GM21529 (cell line): ENCODE measurements around the gene SLC22A23.

ENCODE experiments used
- ATAC-seq: cut with Tn5 transposase; IDR thresholded peaks from one replicate; pipeline ENCODE4 v1.9.1; 2021; ENCODE audit not compliant: unreplicated experiment

Gene SLC22A23

GRCh38 chr6:3456898-3457709, at the start of gene SLC22A23:
TSS of gene SLC22A23 (minus strand) at chr6:3457050. CDS start at chr6:3456559, 491 bp downstream.
- ATAC-seq = peak; percentile 60

- ATAC-seq = no peak
Observed at GRCh38 chr6:3506200-3506599, 49.4 kb upstream of the SLC22A23 start.

GRCh38 chr6:3504938-3505805, 48.3 kb upstream of the SLC22A23 start:
- ATAC-seq = no peak

GRCh38 chr6:3504354-3504753, 47.5 kb upstream of the SLC22A23 start:
- no peak for ATAC-seq

GRCh38 chr6:3501826-3502500, 45.1 kb upstream of the SLC22A23 start:
- ATAC-seq = no peak

GRCh38 chr6:3500262-3501014, 43.6 kb upstream of the SLC22A23 start:
- no peak for ATAC-seq

GRCh38 chr6:3499603-3500002, 42.8 kb upstream of the SLC22A23 start:
- no peak for ATAC-seq

- no peak for ATAC-seq
Observed at GRCh38 chr6:3496395-3496794, 39.5 kb upstream of the SLC22A23 start.

- no peak for ATAC-seq
Observed at GRCh38 chr6:3494391-3495100, 37.7 kb upstream of the SLC22A23 start.

- no peak for ATAC-seq
Observed at GRCh38 chr6:3490625-3490980, 33.8 kb upstream of the SLC22A23 start.

GRCh38 chr6:3489961-3490624, 33.2 kb upstream of the SLC22A23 start:
- no peak for ATAC-seq

- ATAC-seq = no peak
Observed at GRCh38 chr6:3489027-3489757, 32.3 kb upstream of the SLC22A23 start.

GRCh38 chr6:3484946-3485345, 28.1 kb upstream of the SLC22A23 start:
- ATAC-seq = no peak

GRCh38 chr6:3484192-3484591, 27.3 kb upstream of the SLC22A23 start:
- ATAC-seq = no peak

GRCh38 chr6:3483675-3484074, 26.8 kb upstream of the SLC22A23 start:
- no peak for ATAC-seq

GRCh38 chr6:3482869-3483268, 26.0 kb upstream of the SLC22A23 start:
- no peak for ATAC-seq

GRCh38 chr6:3481640-3482039, 24.8 kb upstream of the SLC22A23 start:
- no peak for ATAC-seq

- no peak for ATAC-seq
Observed at GRCh38 chr6:3480009-3480408, 23.2 kb upstream of the SLC22A23 start.

GRCh38 chr6:3473773-3474172, 16.9 kb upstream of the SLC22A23 start:
- no peak for ATAC-seq
